Neural crest cell (in vitro differentiated cells): ENCODE results near the gene EVC2. TPM values are rescaled to one million over a fixed set of nuclear protein-coding genes. Genes with fewer than 3 reads are reported as not detected.

Experiments used
- DNase-seq: peaks from one replicate; pipeline ENCODE4 v3.0.0; 2021; ENCODE audit warnings: low read depth, mixed read lengths, low spot score
- H3K27ac Mint-ChIP-seq: one replicate; pipeline ENCODE4 v1.8.0; 2021; ENCODE audit warnings: mild to moderate bottlenecking, mixed read lengths; ENCODE audit not compliant: unreplicated experiment
- H3K27me3 Mint-ChIP-seq: 2 replicates; pipeline ENCODE4 v1.8.0; 2021; ENCODE audit warnings: low read depth, mild to moderate bottlenecking, mixed read lengths
- H3K36me3 Mint-ChIP-seq: 2 replicates; pipeline ENCODE4 v1.8.0; 2021; ENCODE audit warnings: low read depth, mild to moderate bottlenecking, mixed read lengths
- H3K4me1 Mint-ChIP-seq: 2 replicates; pipeline ENCODE4 v1.8.0; 2021; ENCODE audit warnings: mixed read lengths
- H3K4me3 Mint-ChIP-seq: one replicate; pipeline ENCODE4 v1.8.0; 2021; ENCODE audit warnings: mild to moderate bottlenecking, mixed read lengths
- H3K9me3 Mint-ChIP-seq: 2 replicates; pipeline ENCODE4 v1.8.0; 2021; ENCODE audit warnings: mixed read lengths
- CTCF ChIP-seq: fragments of 200-600 bp; sonication (generic); conservative IDR thresholded peaks from 2 replicates; pipeline ENCODE4 v1.5.0; 2021; ENCODE audit warnings: antibody characterized with exemption, mild to moderate bottlenecking
- long read RNA-seq: library from polyadenylated mRNA; unstranded; transcript quantifications from one replicate; pipeline ENCODE4 v2.0.0, GENCODE V29; 2020
- total RNA-seq: library from RNA; stranded (reverse); gene quantifications from 2 replicates; pipeline ENCODE4 v1.2.1, GENCODE V29; 2021

The EVC2 gene
- total RNA-seq, result 6.4 and 7.2 TPM in 2 replicates
- long read RNA-seq, partial matches to known transcripts, result 2 of 2 reads
- long read RNA-seq, other reads (novel, unspliced or antisense), result 0 of 2 reads

- peaks cover 4% of the 10 kb centered on the region for H3K27me3 Mint-ChIP-seq
- peaks cover 8% of the 10 kb centered on the region for H3K9me3 Mint-ChIP-seq
- peaks cover 37% of the 10 kb centered on the region for H3K4me1 Mint-ChIP-seq
- H3K27ac Mint-ChIP-seq, result no peak within 1 kb of the TSS
- peaks cover 22% of the 10 kb centered on the region for H3K36me3 Mint-ChIP-seq
- peak within 1 kb of the TSS; percentile 92 for H3K4me3 Mint-ChIP-seq
- peak; percentile 51 for DNase-seq
- TF ChIP-seq CTCF, result no peak
Observed at GRCh38 chr4:5708449-5709206, at the start of gene EVC2. Gene EVC2 (minus strand): TSS chr4:5708559. CDS start chr4:5708513, 46 bp downstream.

GRCh38 chr4:5757954-5758353 is 49.6 kb upstream of the EVC2 start:
- Mint-ChIP-seq H3K4me1 (no peaks in the 10 kb centered on the region), H3K9me3 (no peaks in the 10 kb centered on the region), H3K27ac (no peak overlapping the region), H3K27me3 (no peaks in the 10 kb centered on the region), H3K4me3 (no peak overlapping the region), H3K36me3 (peaks cover 13% of the 10 kb centered on the region)
- TF ChIP-seq CTCF, result no peak
- no peak for DNase-seq

- Mint-ChIP-seq H3K27ac (no peak overlapping the region), H3K27me3 (no peaks in the 10 kb centered on the region), H3K9me3 (no peaks in the 10 kb centered on the region), H3K4me3 (no peak overlapping the region), H3K4me1 (no peaks in the 10 kb centered on the region), H3K36me3 (peaks cover 13% of the 10 kb centered on the region)
- DNase-seq, result no peak
- no peak for TF ChIP-seq CTCF
Observed at GRCh38 chr4:5757536-5757935, 49.2 kb upstream of the EVC2 start.

GRCh38 chr4:5757091-5757490 is 48.7 kb upstream of the EVC2 start:
- H3K9me3 Mint-ChIP-seq, result no peaks in the 10 kb centered on the region
- no peak overlapping the region for H3K27ac Mint-ChIP-seq
- no peaks in the 10 kb centered on the region for H3K27me3 Mint-ChIP-seq
- no peak overlapping the region for H3K4me3 Mint-ChIP-seq
- H3K4me1 Mint-ChIP-seq, result no peaks in the 10 kb centered on the region
- H3K36me3 Mint-ChIP-seq, result peaks cover 13% of the 10 kb centered on the region
- DNase-seq, result no peak
- TF ChIP-seq CTCF, result no peak

- peaks cover 13% of the 10 kb centered on the region for H3K36me3 Mint-ChIP-seq
- H3K27me3 Mint-ChIP-seq, result no peaks in the 10 kb centered on the region
- H3K4me1 Mint-ChIP-seq, result no peaks in the 10 kb centered on the region
- TF ChIP-seq CTCF, result no peak
- DNase-seq, result no peak
- H3K4me3 Mint-ChIP-seq, result no peak overlapping the region
- H3K9me3 Mint-ChIP-seq, result no peaks in the 10 kb centered on the region
- no peak overlapping the region for H3K27ac Mint-ChIP-seq
Observed at GRCh38 chr4:5756271-5756670, 47.9 kb upstream of the EVC2 start.
